HEK293 (cell line): ENCODE results near the gene SLC39A5.

Experiments
- EGR2 ChIP-seq: fragments of 450-650 bp; formaldehyde crosslinking; IDR thresholded peaks from 2 replicates; pipeline ENCODE4 v1.5.1; 2016; ENCODE audit warnings: low read depth, missing biosample characterization, missing genetic modification characterization
- GLI2 ChIP-seq: fragments of 450-650 bp; formaldehyde crosslinking; IDR thresholded peaks from 2 replicates; pipeline ENCODE4; 2017; ENCODE audit warnings: missing biosample characterization, missing genetic modification characterization, low read depth, borderline replicate concordance
- HOXD13 ChIP-seq: sonication (generic); formaldehyde crosslinking; IDR thresholded peaks from 2 replicates; pipeline ENCODE4 v1.8.0; 2022; ENCODE audit warnings: missing genetic modification reagents, borderline replicate concordance
- IKZF3 ChIP-seq: fragments of 450-650 bp; IDR thresholded peaks from 2 replicates; pipeline ENCODE4 v1.5.0; 2018; ENCODE audit warnings: missing biosample characterization, mild to moderate bottlenecking, missing genetic modification characterization, moderate library complexity
- KLF7 ChIP-seq: fragments of 450-650 bp; formaldehyde crosslinking; IDR thresholded peaks from 2 replicates; pipeline ENCODE4 v1.5.1; 2016; ENCODE audit warnings: missing biosample characterization, missing genetic modification characterization, borderline replicate concordance
- KLF9 ChIP-seq: fragments of 450-650 bp; formaldehyde crosslinking; IDR thresholded peaks from 2 replicates; pipeline ENCODE4 v1.5.1; 2016; ENCODE audit warnings: missing biosample characterization, missing genetic modification characterization, low read depth
- SP3 ChIP-seq: fragments of 450-650 bp; formaldehyde crosslinking; IDR thresholded peaks from 2 replicates; pipeline ENCODE4 v1.5.1; 2016; ENCODE audit warnings: missing biosample characterization, missing genetic modification characterization
- ZBTB7A ChIP-seq: fragments of 450-650 bp; formaldehyde crosslinking; IDR thresholded peaks from 2 replicates; pipeline ENCODE4 v1.5.1; 2016; ENCODE audit warnings: low read depth, missing biosample characterization, missing genetic modification characterization
- ZBTB8A ChIP-seq: fragments of 450-650 bp; formaldehyde crosslinking; IDR thresholded peaks from 2 replicates; pipeline ENCODE4 v1.5.1; 2016; ENCODE audit warnings: missing biosample characterization, missing genetic modification characterization
- ZFP3 ChIP-seq: fragments of 450-650 bp; formaldehyde crosslinking; IDR thresholded peaks from 2 replicates; pipeline ENCODE4 v1.5.1; 2016; ENCODE audit warnings: low read depth, missing biosample characterization, missing genetic modification characterization
- ZFP41 ChIP-seq: fragments of 450-650 bp; formaldehyde crosslinking; IDR thresholded peaks from 2 replicates; pipeline ENCODE4 v1.5.1; 2016; ENCODE audit warnings: missing biosample characterization, missing genetic modification characterization, borderline replicate concordance
- ZNF112 ChIP-seq: fragments of 450-650 bp; formaldehyde crosslinking; IDR thresholded peaks from 2 replicates; pipeline ENCODE4 v1.5.0; 2017; ENCODE audit warnings: missing biosample characterization, missing genetic modification characterization
- ZNF138 ChIP-seq: fragments of 450-650 bp; formaldehyde crosslinking; IDR thresholded peaks from 2 replicates; pipeline ENCODE4 v1.5.1; 2016; ENCODE audit warnings: missing biosample characterization, missing genetic modification characterization, borderline replicate concordance
- ZNF16 ChIP-seq: fragments of 450-650 bp; formaldehyde crosslinking; IDR thresholded peaks from 2 replicates; pipeline ENCODE4 v1.5.1; 2016; ENCODE audit warnings: low read depth, missing biosample characterization, missing genetic modification characterization
- ZNF174 ChIP-seq: fragments of 450-650 bp; formaldehyde crosslinking; IDR thresholded peaks from 2 replicates; pipeline ENCODE4 v1.5.0; 2017; ENCODE audit warnings: missing biosample characterization, mild to moderate bottlenecking, missing genetic modification characterization
- ZNF2 ChIP-seq: fragments of 450-650 bp; formaldehyde crosslinking; IDR thresholded peaks from 2 replicates; pipeline ENCODE4 v1.5.1; 2016; ENCODE audit warnings: missing biosample characterization, missing genetic modification characterization
- ZNF223 ChIP-seq: fragments of 450-650 bp; formaldehyde crosslinking; IDR thresholded peaks from 2 replicates; pipeline ENCODE4 v1.5.1; 2016; ENCODE audit warnings: missing biosample characterization, missing genetic modification characterization
- ZNF23 ChIP-seq: fragments of 450-650 bp; formaldehyde crosslinking; IDR thresholded peaks from 2 replicates; pipeline ENCODE4 v1.5.1; 2016; ENCODE audit warnings: missing biosample characterization, missing genetic modification characterization, borderline replicate concordance
- ZNF311 ChIP-seq: fragments of 450-650 bp; formaldehyde crosslinking; IDR thresholded peaks from 2 replicates; pipeline ENCODE4 v1.5.1; 2017; ENCODE audit warnings: missing biosample characterization, missing genetic modification characterization, borderline replicate concordance
- ZNF362 ChIP-seq: fragments of 450-650 bp; formaldehyde crosslinking; IDR thresholded peaks from 2 replicates; pipeline ENCODE4 v1.5.1; 2016; ENCODE audit warnings: missing biosample characterization, missing genetic modification characterization
- ZNF391 ChIP-seq: fragments of 450-650 bp; formaldehyde crosslinking; IDR thresholded peaks from 2 replicates; pipeline ENCODE4 v1.5.1; 2016; ENCODE audit warnings: low read depth, missing biosample characterization, missing genetic modification characterization, borderline replicate concordance
- ZNF394 ChIP-seq: fragments of 450-650 bp; formaldehyde crosslinking; IDR thresholded peaks from 2 replicates; pipeline ENCODE4 v1.5.1; 2016; ENCODE audit warnings: missing biosample characterization, missing genetic modification characterization, mild to moderate bottlenecking, moderate library complexity, borderline replicate concordance
- ZNF416 ChIP-seq: fragments of 450-650 bp; formaldehyde crosslinking; IDR thresholded peaks from 2 replicates; pipeline ENCODE4 v1.5.1; 2016; ENCODE audit warnings: missing biosample characterization, missing genetic modification characterization
- ZNF518A ChIP-seq: fragments of 450-650 bp; formaldehyde crosslinking; conservative IDR thresholded peaks from 2 replicates; pipeline ENCODE4 v1.5.1; 2016; ENCODE audit warnings: low read depth, missing biosample characterization, missing genetic modification characterization
- ZNF529 ChIP-seq: fragments of 450-650 bp; formaldehyde crosslinking; IDR thresholded peaks from 2 replicates; pipeline ENCODE4 v1.5.1; 2017; ENCODE audit warnings: missing genetic modification characterization, missing biosample characterization; ENCODE audit not compliant: insufficient replicate concordance
- ZNF596 ChIP-seq: fragments of 450-650 bp; IDR thresholded peaks from 2 replicates; pipeline ENCODE4 v1.5.0; 2018; ENCODE audit warnings: missing biosample characterization, mild to moderate bottlenecking, missing genetic modification characterization, moderate library complexity
- ZNF610 ChIP-seq: fragments of 450-650 bp; formaldehyde crosslinking; IDR thresholded peaks from 2 replicates; pipeline ENCODE4 v1.5.1; 2016; ENCODE audit warnings: missing biosample characterization, missing genetic modification characterization, borderline replicate concordance
- ZSCAN16 ChIP-seq: fragments of 450-650 bp; formaldehyde crosslinking; IDR thresholded peaks from 2 replicates; pipeline ENCODE4 v1.5.1; 2016; ENCODE audit warnings: missing biosample characterization, missing genetic modification characterization
- TF ChIP-seq, protein P1 (sequence below): fragments of 450-650 bp; formaldehyde crosslinking; IDR thresholded peaks from 2 replicates; pipeline ENCODE4 v1.5.1; 2016; ENCODE audit warnings: missing biosample characterization, missing genetic modification characterization
- TF ChIP-seq, protein P2 (sequence below): fragments of 450-650 bp; formaldehyde crosslinking; IDR thresholded peaks from 2 replicates; pipeline ENCODE4 v1.5.1; 2016; ENCODE audit warnings: missing biosample characterization, missing genetic modification characterization
- TF ChIP-seq, protein P3 (sequence below): fragments of 450-650 bp; formaldehyde crosslinking; IDR thresholded peaks from 2 replicates; pipeline ENCODE4 v1.5.1; 2017; ENCODE audit warnings: missing biosample characterization, missing genetic modification characterization

Gene SLC39A5

GRCh38 chr12:56221232-56221756 is 8.6 kb upstream of the SLC39A5 start (continued):
- TF ChIP-seq ZNF518A (tag by site-specific recombination) (no peak), ZNF362 (tag by site-specific recombination) (no peak), ZNF416 (tag by site-specific recombination) (no peak), ZNF112 (tag by site-specific recombination) (no peak), GLI2 (tag by site-specific recombination) (no peak), KLF7 (tag by site-specific recombination) (peak; percentile 66; the same call in 1 of the 2 replicates), SP3 (tag by site-specific recombination) (no peak), ZFP41 (no peak), ZNF23 (tag by site-specific recombination) (no peak), ZNF610 (tag by site-specific recombination) (no peak), ZNF16 (tag by site-specific recombination) (no peak), ZNF394 (tag by site-specific recombination) (peak; percentile 40; the same call in 1 of the 2 replicates), ZNF138 (tag by site-specific recombination) (no peak), ZNF529 (tag by site-specific recombination) (no peak), ZNF174 (tag by site-specific recombination) (no peak), ZNF596 (no peak), ZNF391 (0 out of 2 replicates have a peak, but pooled peaks have one; percentile 54), ZNF311 (no peak), ZFP3 (tag by site-specific recombination) (no peak), IKZF3 (peak; percentile 68), ZBTB8A (no peak), HOXD13 (CRISPR knock-in tag) (no peak), KLF9 (peak; percentile 61), ZSCAN16 (tag by site-specific recombination) (no peak), EGR2 (tag by site-specific recombination) (peak; percentile 53), ZNF2 (peak; percentile 44; the same call in 1 of the 2 replicates), ZBTB7A (0 out of 2 replicates have a peak, but pooled peaks have one; percentile 72), ZNF223 (tag by site-specific recombination) (no peak)
- TF ChIP-seq, protein P1, sequence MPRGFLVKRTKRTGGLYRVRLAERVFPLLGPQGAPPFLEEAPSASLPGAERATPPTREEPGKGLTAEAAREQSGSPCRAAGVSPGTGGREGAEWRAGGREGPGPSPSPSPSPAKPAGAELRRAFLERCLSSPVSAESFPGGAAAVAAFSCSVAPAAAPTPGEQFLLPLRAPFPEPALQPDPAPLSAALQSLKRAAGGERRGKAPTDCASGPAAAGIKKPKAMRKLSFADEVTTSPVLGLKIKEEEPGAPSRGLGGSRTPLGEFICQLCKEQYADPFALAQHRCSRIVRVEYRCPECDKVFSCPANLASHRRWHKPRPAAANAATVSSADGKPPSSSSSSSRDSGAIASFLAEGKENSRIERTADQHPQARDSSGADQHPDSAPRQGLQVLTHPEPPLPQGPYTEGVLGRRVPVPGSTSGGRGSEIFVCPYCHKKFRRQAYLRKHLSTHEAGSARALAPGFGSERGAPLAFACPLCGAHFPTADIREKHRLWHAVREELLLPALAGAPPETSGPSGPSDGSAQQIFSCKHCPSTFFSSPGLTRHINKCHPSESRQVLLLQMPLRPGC (tag by site-specific recombination) = 0 out of 2 replicates have a peak, but pooled peaks have one; percentile 42
- TF ChIP-seq, protein P2, sequence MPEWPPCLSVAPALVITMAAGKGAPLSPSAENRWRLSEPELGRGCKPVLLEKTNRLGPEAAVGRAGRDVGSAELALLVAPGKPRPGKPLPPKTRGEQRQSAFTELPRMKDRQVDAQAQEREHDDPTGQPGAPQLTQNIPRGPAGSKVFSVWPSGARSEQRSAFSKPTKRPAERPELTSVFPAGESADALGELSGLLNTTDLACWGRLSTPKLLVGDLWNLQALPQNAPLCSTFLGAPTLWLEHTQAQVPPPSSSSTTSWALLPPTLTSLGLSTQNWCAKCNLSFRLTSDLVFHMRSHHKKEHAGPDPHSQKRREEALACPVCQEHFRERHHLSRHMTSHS (tag by site-specific recombination) = no peak
- TF ChIP-seq, protein P3, sequence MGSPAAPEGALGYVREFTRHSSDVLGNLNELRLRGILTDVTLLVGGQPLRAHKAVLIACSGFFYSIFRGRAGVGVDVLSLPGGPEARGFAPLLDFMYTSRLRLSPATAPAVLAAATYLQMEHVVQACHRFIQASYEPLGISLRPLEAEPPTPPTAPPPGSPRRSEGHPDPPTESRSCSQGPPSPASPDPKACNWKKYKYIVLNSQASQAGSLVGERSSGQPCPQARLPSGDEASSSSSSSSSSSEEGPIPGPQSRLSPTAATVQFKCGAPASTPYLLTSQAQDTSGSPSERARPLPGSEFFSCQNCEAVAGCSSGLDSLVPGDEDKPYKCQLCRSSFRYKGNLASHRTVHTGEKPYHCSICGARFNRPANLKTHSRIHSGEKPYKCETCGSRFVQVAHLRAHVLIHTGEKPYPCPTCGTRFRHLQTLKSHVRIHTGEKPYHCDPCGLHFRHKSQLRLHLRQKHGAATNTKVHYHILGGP (tag by site-specific recombination) = no peak
